ENCODE measurements around the gene SLC6A7.

SLC6A7 gene

DNA sequence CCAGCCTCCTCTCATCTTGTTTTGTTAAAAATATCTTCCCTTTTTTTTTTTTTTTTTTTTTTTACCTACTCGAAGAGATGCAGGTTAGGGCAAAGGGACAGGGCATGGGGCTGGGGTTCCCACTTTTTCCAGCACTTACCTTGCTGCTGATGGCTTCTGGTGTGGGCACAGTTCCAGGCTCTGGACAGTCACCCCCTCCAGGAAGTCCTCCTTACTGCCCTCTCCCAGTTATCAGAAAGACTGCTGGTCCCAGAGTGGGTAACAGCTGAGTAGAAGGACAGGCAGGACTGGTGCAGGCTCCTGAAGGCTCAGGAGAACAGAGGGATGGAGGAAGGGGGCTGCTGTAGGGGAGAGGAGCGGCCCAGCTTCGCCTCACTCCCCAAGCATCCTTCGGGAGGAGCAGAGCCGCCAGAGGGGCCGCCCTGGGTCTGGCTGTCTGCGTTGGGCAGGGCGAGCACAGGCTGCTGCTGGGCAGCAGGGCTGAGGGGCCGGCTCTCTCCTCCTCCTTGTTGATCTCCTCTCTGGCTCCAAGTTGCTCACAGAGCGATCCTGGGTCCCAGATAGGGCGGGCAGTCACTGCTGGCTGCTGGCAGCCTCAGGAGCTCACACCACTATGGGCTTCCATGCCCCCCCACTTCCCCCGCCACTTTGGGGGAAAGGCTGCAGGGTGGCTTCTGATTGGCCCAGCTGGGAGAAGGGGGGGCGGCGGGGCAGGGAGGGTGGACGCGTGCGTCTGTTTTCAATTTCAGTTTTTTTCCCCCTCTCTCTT, 34.4 kb upstream of the SLC6A7 start, which contains the start of gene PDGFRB:
TSS of gene PDGFRB (minus strand) at position 588 of the 769 bp plus-strand sequence. CDS start 18,798 bp downstream, outside the sequence.
- intact Hi-C loops (cut with DNase I) = no loop called here
- peak; percentile 59 to 97 (median 85) for DNase-seq

DNA sequence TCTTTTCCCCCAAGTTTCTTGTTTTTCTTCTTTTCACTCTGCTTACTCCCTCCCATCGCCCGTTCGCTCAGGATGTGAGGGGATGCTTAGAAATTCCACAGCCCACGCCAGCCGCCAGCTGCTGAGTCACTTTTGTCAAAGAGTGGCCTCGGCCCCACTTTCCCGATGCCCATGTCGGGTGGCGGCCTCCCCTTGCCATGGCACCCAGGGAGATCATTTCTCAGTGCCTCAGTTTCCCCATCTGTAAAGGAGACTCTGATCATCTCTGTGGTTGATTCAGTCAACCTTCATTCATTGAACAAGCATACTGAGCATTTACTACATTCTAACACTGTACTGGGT, 33.9 kb upstream of the SLC6A7 start:
- DNase-seq = no peak
- intact Hi-C loops (cut with DNase I) = no loop called here

- intact Hi-C loops (cut with DNase I) = no loop called here
- DNase-seq = no peak
These were observed 33.3 kb upstream of the SLC6A7 start for GRCh38 chr5:150156540-150156939.

- DNase-seq = no peak
- intact Hi-C loops (cut with DNase I) = no loop called here
These were observed 32.7 kb upstream of the SLC6A7 start for GRCh38 chr5:150157168-150157567.

- intact Hi-C loops (cut with DNase I) = no loop called here
These were observed 31.5 kb upstream of the SLC6A7 start for GRCh38 chr5:150158170-150158949.

GRCh38 chr5:150159031-150159430, 30.8 kb upstream of the SLC6A7 start:
- DNase-seq = no peak
- intact Hi-C loops (cut with DNase I) = no loop called here

More at GRCh38 chr5:150158170-150158949, 31.5 kb upstream of the SLC6A7 start:
- no peak for DNase-seq

- no peak for DNase-seq
- intact Hi-C loops (cut with DNase I) = loop anchor here (2.0 to 10.0 kb wide), 2 partner anchors 29 to 275 kb away; no protein-coding TSS in a partner anchor
These were observed 30.1 kb upstream of the SLC6A7 start for GRCh38 chr5:150159741-150160179.

DNA sequence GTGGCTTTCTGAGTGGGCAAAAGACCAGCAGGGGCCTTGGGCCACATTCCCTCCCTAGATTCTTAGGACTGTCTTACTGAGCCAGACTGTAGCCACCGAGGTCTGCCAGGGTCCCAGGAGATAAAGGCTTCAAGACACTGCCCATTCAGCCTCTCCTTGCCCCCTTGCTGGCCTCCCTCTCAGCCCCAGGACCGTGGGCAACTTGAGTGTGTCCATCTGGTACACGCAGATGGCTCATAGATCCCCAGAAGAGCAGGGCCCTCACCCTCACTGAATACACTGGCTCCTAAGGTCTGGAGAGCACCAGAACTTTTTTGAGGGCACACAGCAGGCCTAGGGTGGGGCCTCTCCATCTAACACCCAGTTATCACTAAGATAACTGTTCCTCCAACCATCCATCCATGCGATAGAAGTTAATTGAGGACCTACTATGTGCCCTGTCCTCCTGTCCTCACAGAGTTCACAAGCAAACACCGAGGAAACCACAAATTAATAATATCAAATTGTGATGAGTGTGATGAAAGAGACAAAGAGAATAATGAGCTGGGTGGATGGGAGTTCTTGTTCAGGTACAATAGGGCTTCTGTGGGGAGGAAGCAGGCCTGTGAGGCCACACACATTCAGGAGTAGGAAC, 29.3 kb upstream of the SLC6A7 start:
- intact Hi-C loops (cut with DNase I) = loop anchor here (1.0 to 10.0 kb wide), 3 partner anchors 30 to 274 kb away; no protein-coding TSS in a partner anchor
- no peak for DNase-seq

DNA sequence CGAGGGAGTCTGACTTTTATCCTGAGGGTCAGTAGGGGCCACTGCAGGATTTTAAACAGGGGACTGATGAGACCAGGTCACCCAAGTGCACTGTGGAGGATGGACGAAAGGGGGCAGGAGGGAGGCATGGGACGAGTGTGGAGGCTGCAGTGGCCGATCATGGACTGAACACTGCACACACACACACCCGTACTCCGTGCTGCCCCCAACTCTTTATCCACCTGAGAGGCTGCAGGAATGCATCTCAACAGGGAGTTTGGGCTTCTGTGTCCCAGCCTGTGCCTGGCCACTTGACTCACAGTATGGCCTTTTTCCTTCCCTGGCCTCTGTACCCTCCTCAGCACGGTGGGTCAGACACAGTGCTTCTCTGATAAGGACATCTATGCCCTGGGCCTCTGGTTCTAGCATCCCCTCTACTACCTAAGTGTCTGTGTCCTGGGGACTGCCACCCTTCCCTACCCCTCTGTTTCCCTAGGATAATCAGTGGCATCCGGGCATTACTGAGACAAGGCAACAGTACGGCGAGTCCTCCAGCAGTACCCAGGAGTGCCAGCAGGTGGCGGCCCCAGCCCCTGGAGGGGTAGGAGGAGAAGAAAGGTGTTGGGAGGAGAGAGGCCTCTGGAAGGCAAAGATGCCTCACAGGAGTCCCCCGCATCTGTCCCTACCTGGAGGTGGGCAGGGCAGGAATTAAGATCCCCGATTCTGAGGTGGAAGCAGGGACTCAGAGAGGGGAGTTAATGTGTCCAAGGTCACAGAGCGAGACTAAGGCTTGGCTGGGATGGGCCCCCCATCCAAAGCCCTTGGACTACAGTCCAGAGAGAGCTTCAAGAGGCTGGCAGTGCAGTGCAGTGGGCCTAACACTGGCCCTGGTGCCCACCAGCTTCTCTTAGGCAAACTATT, 28.4 kb upstream of the SLC6A7 start:
- intact Hi-C loops (cut with DNase I) = loop anchor here (1.0 to 10.0 kb wide), 3 partner anchors 31 to 273 kb away; no protein-coding TSS in a partner anchor
- peak; percentile 68 to 97 (median 86) for DNase-seq

DNA sequence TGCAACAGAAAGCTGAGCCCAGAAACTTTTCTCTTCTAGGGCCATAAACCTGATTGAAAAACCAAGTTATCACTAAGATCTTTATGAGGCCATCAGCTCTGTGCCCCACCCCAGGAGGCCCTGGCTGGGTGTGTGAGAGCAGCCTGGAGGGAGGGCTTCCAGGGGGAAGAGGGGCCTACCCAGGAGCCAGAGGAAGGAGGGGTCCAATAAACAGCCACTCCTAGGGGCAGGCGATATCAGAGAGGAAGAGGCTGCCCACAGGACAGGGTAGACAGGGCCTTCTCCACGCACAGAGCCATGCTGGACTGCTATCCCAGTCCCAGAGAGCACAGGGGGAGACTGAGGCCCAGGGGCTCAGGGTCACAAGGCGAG, 27.7 kb upstream of the SLC6A7 start:
- intact Hi-C loops (cut with DNase I) = loop anchor here (10.0 kb wide), 1 partner anchor 273 kb away; no protein-coding TSS in a partner anchor
- no peak for DNase-seq

GRCh38 chr5:150163035-150163434, 26.8 kb upstream of the SLC6A7 start:
- no peak for DNase-seq
- intact Hi-C loops (cut with DNase I) = loop anchor here (10.0 kb wide), 1 partner anchor 272 kb away; no protein-coding TSS in a partner anchor

DNA sequence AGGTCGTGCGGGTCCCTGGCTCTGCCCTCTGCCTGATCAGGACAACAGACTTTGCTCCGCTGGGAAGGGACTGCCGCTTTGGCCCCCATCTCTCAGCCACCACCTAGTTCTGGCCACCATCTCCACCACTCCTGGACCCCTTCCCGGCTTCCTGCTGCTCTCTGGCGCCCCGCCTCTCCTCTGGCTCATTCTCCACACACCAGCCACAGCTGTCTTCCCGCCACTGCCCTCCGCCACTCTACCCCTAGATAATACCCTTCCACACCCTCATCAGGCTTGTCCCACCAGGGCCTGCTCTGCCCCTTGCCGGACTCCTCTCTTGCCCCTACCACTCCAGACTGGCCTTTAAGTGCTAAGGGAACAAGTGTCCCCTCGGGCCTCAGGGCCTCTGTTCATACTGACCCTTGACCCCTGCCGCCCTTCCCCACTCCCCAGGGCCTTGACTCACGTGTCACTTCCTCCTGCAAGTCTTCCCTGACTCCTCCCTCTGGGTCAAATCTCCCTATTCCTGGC, 26.3 kb upstream of the SLC6A7 start:
- intact Hi-C loops (cut with DNase I) = loop anchor here (10.0 kb wide), 1 partner anchor 271 kb away; no protein-coding TSS in a partner anchor
- DNase-seq = no peak

GRCh38 chr5:150164211-150164980, 25.5 kb upstream of the SLC6A7 start:
- no peak for DNase-seq
- intact Hi-C loops (cut with DNase I) = loop anchor here (10.0 kb wide), 1 partner anchor 270 kb away; no protein-coding TSS in a partner anchor

DNA sequence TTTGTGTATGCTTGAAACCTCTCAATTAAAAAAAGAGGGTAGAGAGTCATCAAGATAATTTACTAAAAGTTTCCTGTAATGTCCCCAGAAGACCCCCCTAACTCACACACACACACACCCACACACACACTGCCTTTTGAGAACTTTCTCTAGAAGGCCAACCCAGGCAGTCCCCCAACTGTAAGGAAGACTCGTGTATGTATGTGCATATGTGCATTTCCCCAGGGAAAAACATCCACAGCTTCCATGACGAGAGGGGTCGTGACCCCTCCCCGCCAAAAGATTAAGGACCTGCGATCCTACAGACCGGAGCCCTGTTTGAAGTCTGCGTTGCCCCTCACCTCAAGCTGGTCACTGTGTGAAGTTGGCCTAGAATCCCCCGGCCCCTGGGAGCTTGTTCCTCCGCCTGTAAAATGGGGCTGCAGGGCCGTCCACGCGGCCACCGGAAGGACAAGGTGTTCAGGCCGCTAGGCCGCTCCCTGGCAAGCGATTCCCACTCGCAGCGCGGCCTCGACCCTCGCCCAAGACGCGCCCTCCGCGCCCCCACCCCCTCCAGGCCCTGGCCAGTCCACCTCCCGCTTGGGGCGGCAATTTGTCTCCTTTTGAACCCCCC, 23.7 kb upstream of the SLC6A7 start:
- DNase-seq = no peak
- intact Hi-C loops (cut with DNase I) = loop anchor here (10.0 kb wide), 1 partner anchor 269 kb away; no protein-coding TSS in a partner anchor

DNA sequence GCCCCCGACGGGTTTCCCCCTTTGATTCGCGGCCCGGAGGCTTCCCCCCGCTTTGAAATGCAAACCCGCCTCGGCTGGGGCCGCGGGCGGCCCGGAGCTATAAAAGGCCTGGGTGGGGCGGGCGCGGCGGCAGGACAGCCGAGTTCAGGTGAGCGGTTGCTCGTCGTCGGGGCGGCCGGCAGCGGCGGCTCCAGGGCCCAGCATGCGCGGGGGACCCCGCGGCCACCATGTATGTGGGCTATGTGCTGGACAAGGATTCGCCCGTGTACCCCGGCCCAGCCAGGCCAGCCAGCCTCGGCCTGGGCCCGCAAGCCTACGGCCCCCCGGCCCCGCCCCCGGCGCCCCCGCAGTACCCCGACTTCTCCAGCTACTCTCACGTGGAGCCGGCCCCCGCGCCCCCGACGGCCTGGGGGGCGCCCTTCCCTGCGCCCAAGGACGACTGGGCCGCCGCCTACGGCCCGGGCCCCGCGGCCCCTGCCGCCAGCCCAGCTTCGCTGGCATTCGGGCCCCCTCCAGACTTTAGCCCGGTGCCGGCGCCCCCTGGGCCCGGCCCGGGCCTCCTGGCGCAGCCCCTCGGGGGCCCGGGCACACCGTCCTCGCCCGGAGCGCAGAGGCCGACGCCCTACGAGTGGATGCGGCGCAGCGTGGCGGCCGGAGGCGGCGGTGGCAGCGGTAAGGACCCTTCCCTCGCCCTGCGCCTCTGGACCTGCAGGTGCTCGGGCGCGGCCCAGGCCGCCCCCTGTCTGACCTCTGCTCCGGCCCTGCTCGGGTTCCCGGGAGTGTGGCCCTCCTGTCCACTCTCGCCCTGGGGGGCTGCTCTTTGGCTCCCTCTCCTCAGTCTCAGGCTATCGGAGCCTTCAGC, 23.0 kb upstream of the SLC6A7 start, which contains the start of gene CDX1:
TSS of gene CDX1 (plus strand) at position 129 of the 862 bp plus-strand sequence. CDS start at position 228, 99 bp downstream.
- intact Hi-C loops (cut with DNase I) = loop anchor here (10.0 kb wide), 1 partner anchor 268 kb away; no protein-coding TSS in a partner anchor
- no peak for DNase-seq

GRCh38 chr5:150167512-150167850, 22.4 kb upstream of the SLC6A7 start:
- intact Hi-C loops (cut with DNase I) = loop anchor here (10.0 kb wide), 1 partner anchor 267 kb away; no protein-coding TSS in a partner anchor
- no peak for DNase-seq

GRCh38 chr5:150167908-150168307, 22.0 kb upstream of the SLC6A7 start:
- intact Hi-C loops (cut with DNase I) = loop anchor here (10.0 kb wide), 1 partner anchor 267 kb away; no protein-coding TSS in a partner anchor
- DNase-seq = no peak

Measured in posterior cingulate gyrus (tissue), 11 donors.